Measurements from ENCODE around the gene TDRD15. TPM values are rescaled to one million over a fixed set of nuclear protein-coding genes. Genes with fewer than 3 reads are reported as not detected.

The TDRD15 gene
- total and polyA plus RNA-seq, 7 donors = not detected

DNA sequence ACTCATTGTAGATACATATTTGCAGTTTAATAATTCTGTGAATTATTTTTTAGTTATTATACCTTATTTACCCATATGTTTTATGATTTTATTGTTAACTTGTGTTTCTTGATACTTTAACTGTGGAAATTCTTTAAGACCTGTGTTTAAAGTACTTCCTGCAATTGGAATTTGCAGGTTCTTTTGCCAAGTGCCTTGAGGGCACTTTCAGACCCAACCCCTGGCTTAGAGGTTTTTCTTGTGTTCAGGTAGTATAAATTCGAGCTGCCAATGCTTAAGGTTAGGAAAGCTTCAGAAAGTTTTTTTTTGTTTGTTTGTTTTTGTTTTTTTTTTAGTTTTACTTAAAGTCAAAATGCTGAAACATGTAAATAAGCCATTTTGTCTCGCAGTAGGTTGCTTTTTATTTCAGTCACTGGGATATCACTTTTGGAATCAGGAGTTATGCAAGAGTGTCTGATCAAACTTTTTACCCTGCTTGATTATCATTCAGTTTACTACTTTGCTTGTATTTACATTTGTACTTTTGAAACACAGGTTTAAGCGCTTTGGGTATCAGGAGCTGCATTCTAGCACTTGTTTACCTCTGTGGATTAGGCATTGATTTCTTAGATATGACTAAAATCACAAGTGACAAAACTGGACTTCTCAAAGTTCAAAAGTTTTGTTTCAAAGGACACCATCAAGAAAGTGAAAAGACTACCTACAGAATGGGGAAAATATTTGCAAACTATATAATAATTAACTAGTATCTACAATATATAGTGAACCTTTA lies 31.8 kb downstream of the TDRD15 start:
- H3K27me3 ChIP-seq (ENCODE audit: insufficient read depth in 3 of 3, low read length in 2 of 3) = no peaks in the 10 kb centered on the region
- intact Hi-C loops (cut with DNase I) = no loop called here
- no peak overlapping the region for H3K27ac ChIP-seq
- H3K36me3 ChIP-seq (ENCODE audit: insufficient read depth in 1 of 2, low read depth in 1 of 2) = no peaks in the 10 kb centered on the region
- H3K4me3 ChIP-seq = no peak overlapping the region
- no peaks in the 10 kb centered on the region for H3K9me3 ChIP-seq
- TF ChIP-seq, protein P1, sequence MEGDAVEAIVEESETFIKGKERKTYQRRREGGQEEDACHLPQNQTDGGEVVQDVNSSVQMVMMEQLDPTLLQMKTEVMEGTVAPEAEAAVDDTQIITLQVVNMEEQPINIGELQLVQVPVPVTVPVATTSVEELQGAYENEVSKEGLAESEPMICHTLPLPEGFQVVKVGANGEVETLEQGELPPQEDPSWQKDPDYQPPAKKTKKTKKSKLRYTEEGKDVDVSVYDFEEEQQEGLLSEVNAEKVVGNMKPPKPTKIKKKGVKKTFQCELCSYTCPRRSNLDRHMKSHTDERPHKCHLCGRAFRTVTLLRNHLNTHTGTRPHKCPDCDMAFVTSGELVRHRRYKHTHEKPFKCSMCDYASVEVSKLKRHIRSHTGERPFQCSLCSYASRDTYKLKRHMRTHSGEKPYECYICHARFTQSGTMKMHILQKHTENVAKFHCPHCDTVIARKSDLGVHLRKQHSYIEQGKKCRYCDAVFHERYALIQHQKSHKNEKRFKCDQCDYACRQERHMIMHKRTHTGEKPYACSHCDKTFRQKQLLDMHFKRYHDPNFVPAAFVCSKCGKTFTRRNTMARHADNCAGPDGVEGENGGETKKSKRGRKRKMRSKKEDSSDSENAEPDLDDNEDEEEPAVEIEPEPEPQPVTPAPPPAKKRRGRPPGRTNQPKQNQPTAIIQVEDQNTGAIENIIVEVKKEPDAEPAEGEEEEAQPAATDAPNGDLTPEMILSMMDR (IDR thresholded peaks at IDR 0.05) = no peak
- 33 to 48% (median 34%) methylated on average over 3 of the region's 3 CpGs for WGBS, 3 donors
- DNase-seq (no peak), ATAC-seq (no peak)
- no peaks in the 10 kb centered on the region for H3K4me1 ChIP-seq

DNA sequence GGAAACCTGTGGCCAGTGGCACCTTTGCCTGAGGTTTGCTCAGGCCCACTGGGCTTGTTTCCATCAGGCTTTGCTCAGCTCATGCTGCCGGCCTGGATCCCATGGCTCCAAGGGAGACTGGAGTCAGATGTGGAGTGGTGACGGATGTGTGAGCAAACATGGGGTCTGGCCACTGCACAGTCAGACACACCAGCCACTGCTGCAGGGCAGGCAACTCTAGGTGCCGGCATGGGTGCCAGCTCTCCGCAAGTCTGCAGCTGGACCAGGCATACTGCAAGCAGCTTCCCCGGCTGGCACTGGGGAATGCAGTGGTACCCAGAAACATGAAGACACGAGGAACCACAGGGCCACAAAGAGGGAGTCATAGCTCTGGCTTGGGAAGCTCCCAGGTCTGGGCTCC lies 37.4 kb downstream of the TDRD15 start:
- Histone ChIP-seq H3K36me3 (ENCODE audit: insufficient read depth in 1 of 2, low read depth in 1 of 2) (no peaks in the 10 kb centered on the region), H3K9me3 (no peaks in the 10 kb centered on the region), H3K27me3 (ENCODE audit: insufficient read depth in 3 of 3, low read length in 2 of 3) (no peaks in the 10 kb centered on the region), H3K4me1 (no peaks in the 10 kb centered on the region), H3K4me3 (no peak overlapping the region), H3K27ac (no peak overlapping the region)
- TF ChIP-seq, protein P1 (IDR thresholded peaks at IDR 0.05) = no peak
- ATAC-seq = no peak
- DNase-seq = no peak
- intact Hi-C loops (cut with DNase I) = no loop called here
- 90 to 91% (median 90%) methylated on average over 6 of the region's 6 CpGs for WGBS, 3 donors

DNA sequence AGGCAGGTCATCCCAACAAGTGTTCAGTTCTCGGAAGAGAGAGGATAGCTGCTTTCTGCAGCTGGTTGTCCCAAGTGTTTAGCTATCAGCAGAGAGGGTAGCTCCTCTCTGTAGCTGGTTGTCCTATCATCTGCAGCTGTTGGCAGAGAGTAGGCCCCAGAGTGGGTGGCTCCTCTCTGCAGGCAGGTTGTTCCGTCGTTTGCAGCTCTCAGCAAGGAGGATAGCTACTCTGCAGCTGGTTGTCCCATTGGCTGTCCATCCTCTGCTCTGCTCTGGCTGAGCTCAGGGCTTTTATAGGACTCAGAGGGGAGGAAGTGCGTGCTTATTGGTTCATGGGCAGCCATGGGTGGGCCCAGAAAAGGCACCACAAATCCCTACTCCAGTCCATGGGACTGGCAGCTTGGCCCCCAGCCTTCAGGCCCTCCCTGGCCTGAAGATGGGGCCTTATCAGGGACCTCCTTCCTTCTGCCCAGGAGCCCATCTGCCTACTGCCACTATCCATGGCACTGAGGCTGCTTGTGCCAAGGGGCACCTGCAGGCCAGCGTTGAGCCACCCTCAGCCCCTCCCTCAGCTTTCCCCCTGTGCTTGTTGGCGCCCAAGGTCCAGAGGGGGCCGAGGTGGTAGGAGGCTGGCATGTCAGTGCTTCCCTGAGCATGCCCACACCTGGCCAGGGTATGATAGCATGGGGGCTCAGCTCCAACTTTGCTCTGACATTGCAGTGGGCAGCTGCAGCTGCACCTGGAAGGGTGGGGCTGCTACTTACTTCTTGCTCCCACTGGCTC lies 38.3 kb downstream of the TDRD15 start:
- 81 to 86% (median 84%) methylated on average over 7 of the region's 7 CpGs for WGBS, 3 donors
- ATAC-seq = no peak
- intact Hi-C loops (cut with DNase I) = no loop called here
- H3K27me3 ChIP-seq (ENCODE audit: insufficient read depth in 3 of 3, low read length in 2 of 3) = no peaks in the 10 kb centered on the region
- H3K9me3 ChIP-seq = no peaks in the 10 kb centered on the region
- no peaks in the 10 kb centered on the region for H3K36me3 ChIP-seq (ENCODE audit: insufficient read depth in 1 of 2, low read depth in 1 of 2)
- no peak overlapping the region for H3K27ac ChIP-seq
- TF ChIP-seq, protein P1 (IDR thresholded peaks at IDR 0.05) = no peak
- no peak overlapping the region for H3K4me3 ChIP-seq
- DNase-seq = no peak
- no peaks in the 10 kb centered on the region for H3K4me1 ChIP-seq

DNA sequence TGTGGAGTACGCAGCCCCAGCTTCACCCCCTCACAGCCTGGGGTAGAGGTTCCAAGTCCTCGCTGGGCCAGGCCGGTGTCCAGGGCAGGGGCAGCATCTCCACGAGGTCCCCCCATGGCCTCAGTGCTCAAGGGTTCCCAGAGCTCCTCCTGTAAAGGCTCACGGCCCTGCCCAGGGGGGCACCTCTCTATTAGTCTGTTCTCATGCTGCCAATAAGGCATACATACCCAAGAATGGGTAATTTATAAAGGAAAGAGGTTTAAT lies 38.8 kb downstream of the TDRD15 start:
- H3K36me3 ChIP-seq (ENCODE audit: insufficient read depth in 1 of 2, low read depth in 1 of 2) = no peaks in the 10 kb centered on the region
- H3K27ac ChIP-seq = no peak overlapping the region
- H3K4me1 ChIP-seq = no peaks in the 10 kb centered on the region
- TF ChIP-seq, protein P1 (IDR thresholded peaks at IDR 0.05) = no peak
- ATAC-seq = no peak
- H3K27me3 ChIP-seq (ENCODE audit: insufficient read depth in 3 of 3, low read length in 2 of 3) = no peaks in the 10 kb centered on the region
- 73 to 85% (median 77%) methylated on average over 5 of the region's 5 CpGs for WGBS, 3 donors
- H3K4me3 ChIP-seq = no peak overlapping the region
- no peak for DNase-seq
- intact Hi-C loops (cut with DNase I) = no loop called here
- H3K9me3 ChIP-seq = no peaks in the 10 kb centered on the region
